HTERT RPE-1 (cell line): Measurements from ENCODE around the gene GUCY2C.
"Not testable (repeated sequence)": the region's sequence is repeated elsewhere in the genome, so short reads cannot be mapped to it uniquely, and the experiment has no call there.

Experiments
- in situ Hi-C: fragments of 300-500 bp; cut with MboI; formaldehyde crosslinking; loops from 4 replicates; pipeline ENCODE4 v1.14.3; 2020; ENCODE audit warnings: low sequenced_read_pairs

GUCY2C gene

GRCh38 chr12:14696265-14696741 is at the start of gene GUCY2C:
Gene GUCY2C (minus strand): TSS chr12:14696599. CDS start chr12:14696448, 151 bp downstream.
- in situ Hi-C loops, result no loop called here

GRCh38 chr12:14743061-14743460 is 46.7 kb upstream of the GUCY2C start:
- in situ Hi-C loops, result no loop called here

GRCh38 chr12:14741942-14742341 is 45.5 kb upstream of the GUCY2C start:
- in situ Hi-C loops, result no loop called here

GRCh38 chr12:14741153-14741552 is 44.8 kb upstream of the GUCY2C start:
- in situ Hi-C loops, result no loop called here

- in situ Hi-C loops, result not testable (repeated sequence)
These were observed 40.0 kb upstream of the GUCY2C start for GRCh38 chr12:14736441-14736840.

- in situ Hi-C loops, result no loop called here
These were observed 35.4 kb upstream of the GUCY2C start for GRCh38 chr12:14731821-14732220.

GRCh38 chr12:14729586-14729985 is 33.2 kb upstream of the GUCY2C start:
- in situ Hi-C loops, result no loop called here

GRCh38 chr12:14723763-14724162 is 27.4 kb upstream of the GUCY2C start:
- in situ Hi-C loops, result no loop called here

GRCh38 chr12:14716848-14717444 is 20.5 kb upstream of the GUCY2C start:
- in situ Hi-C loops, result no loop called here

- in situ Hi-C loops, result no loop called here
These were observed 18.0 kb upstream of the GUCY2C start for GRCh38 chr12:14714437-14714836.

GRCh38 chr12:14710632-14711320 is 14.4 kb upstream of the GUCY2C start:
- in situ Hi-C loops, result no loop called here

GRCh38 chr12:14701809-14702568 is 5.6 kb upstream of the GUCY2C start:
- in situ Hi-C loops, result no loop called here

- in situ Hi-C loops, result no loop called here
These were observed 4.5 kb upstream of the GUCY2C start for GRCh38 chr12:14700935-14701334.

GRCh38 chr12:14699923-14700322 is 3.5 kb upstream of the GUCY2C start:
- in situ Hi-C loops, result no loop called here

- in situ Hi-C loops, result no loop called here
These were observed 2.2 kb upstream of the GUCY2C start for GRCh38 chr12:14698555-14698954.

GRCh38 chr12:14695715-14696141 is 671 bp downstream of the GUCY2C start:
- in situ Hi-C loops, result no loop called here

- in situ Hi-C loops, result no loop called here
These were observed 1.4 kb downstream of the GUCY2C start for GRCh38 chr12:14694970-14695369.

- in situ Hi-C loops, result no loop called here
These were observed 2.2 kb downstream of the GUCY2C start for GRCh38 chr12:14694145-14694714.

GRCh38 chr12:14693116-14693515 is 3.3 kb downstream of the GUCY2C start:
- in situ Hi-C loops, result no loop called here

GRCh38 chr12:14691560-14691959 is 4.8 kb downstream of the GUCY2C start:
- in situ Hi-C loops, result no loop called here

GRCh38 chr12:14689996-14690395 is 6.4 kb downstream of the GUCY2C start:
- in situ Hi-C loops, result no loop called here
